GM13976 (cell line): Measurements from ENCODE around the gene SECISBP2.

Source experiments
- DNase-seq: peaks from one replicate; pipeline ENCODE4 v3.0.0; 2012; ENCODE audit warnings: low spot score
- in situ Hi-C: fragments of 300-500 bp; cut with MboI; formaldehyde crosslinking; loops from one replicate; pipeline ENCODE4 v1.12.0; 2022; ENCODE audit warnings: low sequenced_read_pairs, mixed read lengths, inconsistent platforms; ENCODE audit not compliant: unreplicated experiment
- TF ChIP-seq, protein P1 (sequence below): IDR thresholded peaks from 2 replicates; pipeline ENCODE4 v1.5.1; 2012; ENCODE audit warnings: borderline replicate concordance, mild to moderate bottlenecking; ENCODE audit not compliant: insufficient read depth; ENCODE audit errors: extremely low read depth, missing control alignments, control extremely low read depth

Gene SECISBP2

DNA sequence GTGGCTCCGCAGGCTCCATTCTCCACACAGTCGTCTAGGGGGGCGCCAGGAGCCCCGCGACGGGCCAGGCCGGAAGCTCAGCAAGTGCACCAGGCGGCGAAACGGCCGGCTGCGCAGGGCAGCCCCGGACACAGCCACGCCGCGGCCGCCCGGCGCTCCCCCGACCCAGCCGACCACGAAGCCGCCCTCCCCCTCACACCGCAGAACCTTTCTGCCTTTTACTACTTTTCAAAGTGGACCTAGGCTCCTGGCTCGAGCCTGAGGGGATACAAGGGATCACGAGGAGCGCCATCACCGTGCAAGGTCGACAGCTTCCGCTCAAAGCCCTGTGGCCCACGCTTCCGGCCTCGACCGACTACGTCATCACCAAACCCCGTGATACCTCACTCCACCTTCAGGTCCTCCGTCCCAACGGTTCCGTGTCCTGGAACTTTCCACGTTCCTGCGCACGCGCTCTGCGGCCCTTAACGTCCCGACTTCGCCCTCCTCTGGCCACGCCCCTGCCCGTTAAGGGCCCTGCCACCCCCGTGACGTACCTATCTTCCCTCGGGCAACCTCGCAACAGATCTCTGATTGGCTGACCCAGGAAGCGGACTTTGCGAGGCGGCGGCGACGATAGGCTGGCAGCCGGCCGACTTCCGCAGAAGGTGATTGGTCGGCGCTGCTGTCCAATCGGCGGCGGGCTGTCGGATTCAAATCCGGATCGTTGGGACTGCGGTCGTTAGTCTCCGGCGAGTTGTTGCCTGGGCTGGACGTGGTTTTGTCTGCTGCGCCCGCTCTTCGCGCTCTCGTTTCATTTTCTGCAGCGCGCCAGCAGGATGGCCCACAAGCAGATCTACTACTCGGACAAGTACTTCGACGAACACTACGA, 7.6 kb upstream of the SECISBP2 start, which contains the start of gene CKS2:
CKS2 (plus strand) TSS at position 721 of the 871 bp plus-strand sequence; CDS start at position 819, 98 bp downstream.
- DNase-seq = peak; percentile 98
- TF ChIP-seq, protein P1, sequence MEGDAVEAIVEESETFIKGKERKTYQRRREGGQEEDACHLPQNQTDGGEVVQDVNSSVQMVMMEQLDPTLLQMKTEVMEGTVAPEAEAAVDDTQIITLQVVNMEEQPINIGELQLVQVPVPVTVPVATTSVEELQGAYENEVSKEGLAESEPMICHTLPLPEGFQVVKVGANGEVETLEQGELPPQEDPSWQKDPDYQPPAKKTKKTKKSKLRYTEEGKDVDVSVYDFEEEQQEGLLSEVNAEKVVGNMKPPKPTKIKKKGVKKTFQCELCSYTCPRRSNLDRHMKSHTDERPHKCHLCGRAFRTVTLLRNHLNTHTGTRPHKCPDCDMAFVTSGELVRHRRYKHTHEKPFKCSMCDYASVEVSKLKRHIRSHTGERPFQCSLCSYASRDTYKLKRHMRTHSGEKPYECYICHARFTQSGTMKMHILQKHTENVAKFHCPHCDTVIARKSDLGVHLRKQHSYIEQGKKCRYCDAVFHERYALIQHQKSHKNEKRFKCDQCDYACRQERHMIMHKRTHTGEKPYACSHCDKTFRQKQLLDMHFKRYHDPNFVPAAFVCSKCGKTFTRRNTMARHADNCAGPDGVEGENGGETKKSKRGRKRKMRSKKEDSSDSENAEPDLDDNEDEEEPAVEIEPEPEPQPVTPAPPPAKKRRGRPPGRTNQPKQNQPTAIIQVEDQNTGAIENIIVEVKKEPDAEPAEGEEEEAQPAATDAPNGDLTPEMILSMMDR = no peak
- in situ Hi-C loops = no loop called here

DNA sequence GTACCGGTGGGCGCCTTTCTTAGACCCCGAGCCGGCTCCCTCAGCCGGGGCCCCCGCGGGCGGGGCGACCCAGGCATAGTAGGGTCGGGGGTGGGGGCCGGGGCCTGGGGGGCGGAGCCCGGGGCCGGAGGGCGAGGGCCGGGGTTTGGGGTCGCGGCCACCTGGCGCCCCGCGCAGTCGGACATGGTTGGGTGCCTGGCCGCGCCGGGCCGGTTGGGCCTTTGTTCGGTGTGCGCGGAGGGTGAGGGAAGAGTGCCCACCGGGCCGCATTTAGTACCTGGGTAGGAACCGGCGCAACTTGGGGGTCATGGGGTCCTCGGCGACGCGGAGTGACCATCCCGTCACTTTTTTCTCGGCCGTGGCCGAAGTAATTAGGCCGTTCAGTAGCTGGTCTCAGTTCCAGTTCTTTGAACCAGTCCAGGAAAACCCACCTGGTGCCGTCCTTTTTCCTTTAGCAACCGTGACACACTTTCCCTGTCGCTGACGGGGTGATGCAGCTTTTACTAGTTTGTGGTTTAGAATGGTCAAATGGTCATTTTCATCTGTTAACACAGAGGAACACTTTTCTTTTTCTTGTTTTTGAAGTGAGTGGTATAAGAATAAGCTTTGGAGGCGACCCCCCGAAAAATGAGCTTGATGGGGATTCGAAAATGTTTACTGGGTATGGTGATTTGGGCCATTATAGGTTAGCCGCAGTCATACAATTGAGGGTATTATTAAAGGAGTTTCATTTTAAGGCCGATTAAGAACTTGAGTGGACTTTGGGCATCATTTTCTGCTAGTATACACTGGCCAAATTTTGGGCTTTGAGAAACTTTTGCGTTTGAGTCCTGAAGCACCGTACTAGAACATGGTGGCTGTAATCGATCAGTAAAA, 6.7 kb upstream of the SECISBP2 start:
- TF ChIP-seq, protein P1 = no peak
- in situ Hi-C loops = no loop called here
- DNase-seq = no peak

DNA sequence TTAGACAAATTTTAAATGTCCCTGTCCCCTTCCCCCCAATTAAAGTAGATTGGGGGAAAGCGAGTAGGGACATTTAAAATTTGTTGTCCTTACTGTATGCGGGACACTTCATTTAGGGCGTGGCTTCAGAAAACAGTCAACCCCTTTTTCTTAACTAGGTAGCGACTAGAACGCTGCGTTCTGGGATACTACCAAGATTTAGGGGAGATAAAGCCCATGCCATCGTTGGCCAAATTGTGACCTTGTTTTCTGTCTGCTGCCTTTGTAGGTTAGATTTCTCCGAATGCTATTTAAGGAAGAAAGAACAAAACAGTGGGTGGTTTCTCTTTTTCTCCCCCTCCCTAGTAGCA, 6.1 kb upstream of the SECISBP2 start:
- in situ Hi-C loops = no loop called here
- no peak for DNase-seq
- TF ChIP-seq, protein P1 = no peak

DNA sequence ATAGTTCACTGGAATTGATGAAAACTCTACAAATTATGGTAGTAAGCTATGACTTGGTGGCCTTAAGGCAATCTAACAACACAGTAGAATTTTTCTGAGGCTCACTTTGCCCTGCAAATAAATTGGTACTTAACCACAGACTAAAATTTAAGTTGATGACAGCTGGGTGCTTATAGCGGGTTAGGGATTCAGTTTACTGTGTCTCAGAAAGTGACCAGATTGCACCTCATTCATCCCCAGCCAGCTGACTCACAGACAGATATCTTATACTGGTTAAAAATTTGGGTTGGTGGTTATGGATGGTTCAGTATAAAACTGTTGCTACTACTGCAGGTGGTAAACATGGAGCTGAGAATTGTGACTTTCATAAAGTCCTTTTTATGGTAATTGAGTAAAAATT, 4.5 kb upstream of the SECISBP2 start:
- in situ Hi-C loops = no loop called here
- TF ChIP-seq, protein P1 = no peak
- no peak for DNase-seq

DNA sequence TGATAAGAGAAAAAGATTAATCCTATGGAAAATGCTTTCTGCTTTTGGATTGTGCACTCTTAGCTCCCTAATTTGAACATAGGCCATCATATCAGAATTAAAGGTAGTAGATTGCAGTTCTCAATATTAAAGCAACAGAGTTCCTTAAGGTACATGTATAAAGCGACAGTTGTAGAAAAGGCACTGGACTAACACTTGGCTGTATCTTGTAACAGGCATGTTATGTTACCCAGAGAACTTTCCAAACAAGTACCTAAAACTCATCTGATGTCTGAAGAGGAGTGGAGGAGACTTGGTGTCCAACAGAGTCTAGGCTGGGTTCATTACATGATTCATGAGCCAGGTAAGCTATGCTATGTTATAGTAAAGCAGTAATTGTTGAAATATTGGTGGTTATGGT, 3.3 kb upstream of the SECISBP2 start:
- TF ChIP-seq, protein P1 = no peak
- no peak for DNase-seq
- in situ Hi-C loops = no loop called here

DNA sequence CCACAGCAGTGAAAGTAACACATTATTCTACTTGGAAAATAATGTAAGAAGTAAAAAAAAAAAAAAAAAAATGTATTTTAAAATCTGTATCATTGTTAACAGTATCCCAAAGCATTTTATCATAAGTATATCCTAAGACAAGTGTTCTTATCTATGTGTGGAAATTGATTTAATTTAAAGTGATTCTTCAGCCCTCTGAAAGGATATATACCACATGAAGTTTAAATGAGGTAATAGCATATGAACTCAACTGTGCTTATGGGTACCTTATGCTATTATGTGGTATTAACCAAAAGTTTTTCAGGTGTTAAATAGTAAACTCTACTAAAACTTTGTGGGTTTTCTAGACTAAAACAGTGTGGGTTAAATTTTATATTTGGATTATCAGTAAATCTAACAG, 2.8 kb upstream of the SECISBP2 start:
- TF ChIP-seq, protein P1 = no peak
- no peak for DNase-seq
- in situ Hi-C loops = no loop called here
